ENCODE results near the gene LPP.

Gene LPP

GRCh38 chr3:188539631-188540194 is 385.8 kb downstream of the LPP start:
- no peak for DNase-seq

GRCh38 chr3:188542196-188542595 is 388.2 kb downstream of the LPP start:
- no peak for DNase-seq

GRCh38 chr3:188544012-188544411 is 390.1 kb downstream of the LPP start:
- DNase-seq = no peak

GRCh38 chr3:188546835-188547670 is 393.1 kb downstream of the LPP start:
- no peak for DNase-seq

GRCh38 chr3:188553569-188553968 is 399.6 kb downstream of the LPP start:
- DNase-seq = no peak

- no peak for DNase-seq
Measured at GRCh38 chr3:188554404-188554803, 400.4 kb downstream of the LPP start.

GRCh38 chr3:188557235-188557634 is 403.3 kb downstream of the LPP start:
- DNase-seq = no peak

- no peak for DNase-seq
Measured at GRCh38 chr3:188558343-188559071, 404.6 kb downstream of the LPP start.

- DNase-seq = no peak
Measured at GRCh38 chr3:188559072-188559429, 405.1 kb downstream of the LPP start.

GRCh38 chr3:188559856-188560255 is 405.9 kb downstream of the LPP start:
- DNase-seq = no peak

GRCh38 chr3:188562144-188562543 is 408.2 kb downstream of the LPP start:
- no peak for DNase-seq

- no peak for DNase-seq
Measured at GRCh38 chr3:188567478-188568195, 413.7 kb downstream of the LPP start.

GRCh38 chr3:188568736-188569135 is 414.8 kb downstream of the LPP start:
- no peak for DNase-seq

- no peak for DNase-seq
Measured at GRCh38 chr3:188571531-188572095, 417.7 kb downstream of the LPP start.

GRCh38 chr3:188573291-188573940 is 419.5 kb downstream of the LPP start:
- no peak for DNase-seq

GRCh38 chr3:188573956-188574355 is 420.0 kb downstream of the LPP start:
- DNase-seq = no peak

- no peak for DNase-seq
Measured at GRCh38 chr3:188574885-188575284, 420.9 kb downstream of the LPP start.

- DNase-seq = no peak
Measured at GRCh38 chr3:188575501-188575900, 421.5 kb downstream of the LPP start.

- DNase-seq = no peak
Measured at GRCh38 chr3:188577539-188577938, 423.6 kb downstream of the LPP start.

- DNase-seq = peak in 2 of 56 donors; percentile 4 to 12
Measured at GRCh38 chr3:188578576-188579363, 424.8 kb downstream of the LPP start.

Measured in amygdala (tissue), 56 donors.